Posterior cingulate gyrus (tissue), 11 donors: ENCODE measurements around the gene SLC38A11.
A peak's percentile ranks its signal among the peaks of the same experiment; 100 is the strongest.
"Not testable (repeated sequence)": the region's sequence is repeated elsewhere in the genome, so short reads cannot be mapped to it uniquely, and the experiment has no call there.

Source experiments
- DNase-seq, 10 donors: peaks; one replicate each; pipeline versions ENCODE4 v3.0.0 to v3.0.0-alpha.2; 2020 to 2021; ENCODE audit warnings: mixed read lengths in 3 of 10
- intact Hi-C: fragments of 100-400 bp; cut with DNase I; formaldehyde crosslinking; loops from one replicate; pipeline ENCODE4 v1.15.1; 2023

The SLC38A11 gene

GRCh38 chr2:164887434-164888144 lies 67.7 kb downstream of the SLC38A11 start:
- intact Hi-C loops, result no loop called here
- DNase-seq, result no peak

- DNase-seq, result no peak
- intact Hi-C loops, result no loop called here
Observed at GRCh38 chr2:164882276-164882675, 73.0 kb downstream of the SLC38A11 start.

GRCh38 chr2:164881524-164881923 lies 73.8 kb downstream of the SLC38A11 start:
- no peak for DNase-seq
- intact Hi-C loops, result no loop called here

- DNase-seq, result no peak
- intact Hi-C loops, result no loop called here
Observed at GRCh38 chr2:164879901-164880535, 75.3 kb downstream of the SLC38A11 start.

GRCh38 chr2:164877927-164878326 lies 77.4 kb downstream of the SLC38A11 start:
- intact Hi-C loops, result no loop called here

GRCh38 chr2:164877169-164877568 lies 78.2 kb downstream of the SLC38A11 start:
- intact Hi-C loops, result no loop called here
- DNase-seq, result no peak

More at GRCh38 chr2:164877927-164878326, 77.4 kb downstream of the SLC38A11 start:
- DNase-seq, result no peak

- DNase-seq, result peak in 1 of 10 donors; percentile 59
- intact Hi-C loops, result no loop called here
Observed at GRCh38 chr2:164875334-164876205, 79.8 kb downstream of the SLC38A11 start.

- no peak for DNase-seq
- intact Hi-C loops, result no loop called here
Observed at GRCh38 chr2:164873210-164873908, 82.0 kb downstream of the SLC38A11 start.

GRCh38 chr2:164871404-164871803 lies 83.9 kb downstream of the SLC38A11 start:
- DNase-seq, result no peak
- intact Hi-C loops, result no loop called here

GRCh38 chr2:164869420-164869772 lies 85.9 kb downstream of the SLC38A11 start:
- no peak for DNase-seq
- intact Hi-C loops, result no loop called here

- no peak for DNase-seq
Observed at GRCh38 chr2:164868563-164869419, 86.5 kb downstream of the SLC38A11 start.

GRCh38 chr2:164867779-164868397 lies 87.4 kb downstream of the SLC38A11 start:
- no peak for DNase-seq
- intact Hi-C loops, result no loop called here

More at GRCh38 chr2:164868563-164869419, 86.5 kb downstream of the SLC38A11 start:
- intact Hi-C loops, result no loop called here

- DNase-seq, intact Hi-C loops: not testable (repeated sequence)
Observed at GRCh38 chr2:164866381-164866780, 88.9 kb downstream of the SLC38A11 start.

GRCh38 chr2:164860694-164861042 lies 94.7 kb downstream of the SLC38A11 start:
- intact Hi-C loops, result no loop called here

GRCh38 chr2:164859906-164860693 lies 95.2 kb downstream of the SLC38A11 start:
- DNase-seq, intact Hi-C loops: not testable (repeated sequence)

More at GRCh38 chr2:164860694-164861042, 94.7 kb downstream of the SLC38A11 start:
- DNase-seq, result no peak

GRCh38 chr2:164859251-164859818 lies 96.0 kb downstream of the SLC38A11 start:
- no peak for DNase-seq
- intact Hi-C loops, result no loop called here

- no peak for DNase-seq
- intact Hi-C loops, result no loop called here
Observed at GRCh38 chr2:164852086-164852485, 103.2 kb downstream of the SLC38A11 start.

- intact Hi-C loops, result no loop called here
Observed at GRCh38 chr2:164850235-164850634, 105.1 kb downstream of the SLC38A11 start.

More at GRCh38 chr2:164850235-164850634, 105.1 kb downstream of the SLC38A11 start:
- no peak for DNase-seq
